OCI-LY3 (cell line): Measurements from ENCODE around the gene TBX4.

Experiments used
- H2AFZ ChIP-seq: fragments of 200-600, 300-600 bp; shearing (Covaris generic); 2 replicates; pipeline ENCODE4 v1.6.0; 2014; ENCODE audit warnings: antibody characterized with exemption, low read depth, low read length
- H3K27ac ChIP-seq: fragments of 200-600, 300-600 bp; sonication (generic); 2 replicates; pipeline ENCODE4 v1.5.1; 2014; ENCODE audit warnings: mild to moderate bottlenecking, low read length, moderate library complexity, mixed read lengths
- H3K27me3 ChIP-seq: fragments of 200-600, 300-600 bp; sonication (generic); 2 replicates; pipeline ENCODE4 v1.6.1; 2014; ENCODE audit warnings: low read depth, low read length, mixed read lengths
- H3K36me3 ChIP-seq: fragments of 200-600, 300-600 bp; sonication (generic); replicated peaks from 2 replicates; pipeline ENCODE3; 2014; ENCODE audit warnings: low read depth, low read length, mixed read lengths
- H3K4me1 ChIP-seq: fragments of 300-600, 200-600 bp; sonication (generic); 2 replicates; pipeline ENCODE4 v1.6.1; 2014; ENCODE audit warnings: low read length, mixed read lengths
- H3K4me2 ChIP-seq: fragments of 200-600, 300-600 bp; sonication (generic); 2 replicates; pipeline ENCODE4 v1.6.1; 2014; ENCODE audit warnings: low read length, mixed read lengths
- H3K4me3 ChIP-seq: fragments of 300-600, 200-600 bp; sonication (generic); 2 replicates; pipeline ENCODE4 v1.5.1; 2014; ENCODE audit warnings: antibody characterized with exemption, mild to moderate bottlenecking, low read length, moderate library complexity
- H3K79me2 ChIP-seq: fragments of 300-600, 200-600 bp; shearing (Covaris generic); 2 replicates; pipeline ENCODE4 v1.6.1; 2014; ENCODE audit warnings: mild to moderate bottlenecking, low read length, mixed read lengths
- H3K9ac ChIP-seq: fragments of 300-600, 200-600 bp; shearing (Covaris generic); 2 replicates; pipeline ENCODE4 v1.6.0; 2014; ENCODE audit warnings: mild to moderate bottlenecking, low read length, moderate library complexity
- H3K9me3 ChIP-seq: fragments of 200-600, 300-600 bp; shearing (Covaris generic); 2 replicates; pipeline ENCODE4 v1.6.1; 2014; ENCODE audit warnings: low read length, mixed read lengths; ENCODE audit not compliant: insufficient read depth
- H4K20me1 ChIP-seq: fragments of 200-600, 300-600 bp; sonication (generic); 2 replicates; pipeline ENCODE4 v1.6.1; 2016; ENCODE audit warnings: low read length, mixed read lengths; ENCODE audit not compliant: insufficient read depth
- CTCF ChIP-seq: fragments of 200-600, 300-600 bp; sonication (generic); IDR thresholded peaks from 2 replicates; pipeline ENCODE4 v1.5.1; 2014; ENCODE audit warnings: antibody characterized with exemption, low read length, low read depth
- EZH2phosphoT487 ChIP-seq: fragments of 200-600 bp; shearing (Covaris generic); IDR thresholded peaks from 2 replicates; pipeline ENCODE4 v1.6.1; 2018; ENCODE audit warnings: antibody characterized with exemption, mixed run types, low read depth

TBX4 gene

DNA sequence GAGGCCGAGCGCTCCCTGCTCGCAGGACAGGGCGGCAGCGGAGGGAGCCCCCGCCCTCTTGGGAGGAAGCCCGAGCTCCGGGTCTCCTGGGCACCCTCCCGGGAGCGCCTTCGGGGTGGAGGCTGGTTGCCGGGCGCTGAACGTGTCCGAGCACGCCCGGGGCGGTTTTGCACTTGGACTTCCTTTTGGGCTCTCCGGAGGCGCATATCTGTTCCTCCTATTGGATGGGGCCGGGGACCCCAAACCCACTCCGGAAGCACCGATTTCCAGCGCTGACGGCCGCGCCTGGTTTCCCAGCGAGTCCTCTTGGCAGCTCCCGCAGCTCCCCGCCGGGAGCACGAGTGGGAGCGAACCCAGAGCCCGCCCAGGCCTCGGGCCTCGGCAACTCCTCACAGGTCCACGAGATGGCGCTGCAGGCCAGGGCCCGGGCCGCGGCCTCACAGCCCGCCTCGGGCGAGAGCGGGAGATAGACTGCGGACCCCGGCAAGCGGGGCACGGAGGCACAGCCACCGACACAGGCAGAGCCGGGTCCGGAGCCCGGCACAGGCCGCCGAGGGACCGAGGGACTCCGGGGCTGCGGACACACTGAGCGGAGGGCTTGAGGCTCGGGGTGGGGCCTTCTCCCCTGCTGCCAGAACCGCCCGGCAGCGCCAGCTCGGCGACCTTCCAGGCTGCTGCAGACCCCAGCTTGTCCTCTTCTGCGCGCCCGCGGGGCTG lies 39.9 kb upstream of the TBX4 start:
- H3K4me3 ChIP-seq: peak overlapping the region; percentile 72
- peaks cover 6% of the 10 kb centered on the region; the same call in 1 of the 2 replicates for H3K27me3 ChIP-seq
- peak overlapping the region; percentile 64 for H3K4me2 ChIP-seq
- H3K79me2 ChIP-seq: no peaks in the 10 kb centered on the region
- no peak overlapping the region for H3K27ac ChIP-seq
- H3K9ac ChIP-seq: peak overlapping the region; percentile 46
- no peak for TF ChIP-seq EZH2phosphoT487
- peak; percentile 53 for TF ChIP-seq CTCF
- H3K4me1 ChIP-seq: no peaks in the 10 kb centered on the region
- no peaks in the 10 kb centered on the region for H4K20me1 ChIP-seq
- H2AFZ ChIP-seq: peak overlapping the region; percentile 73; the same call in 1 of the 2 replicates
- no peaks in the 10 kb centered on the region for H3K36me3 ChIP-seq
- no peaks in the 10 kb centered on the region for H3K9me3 ChIP-seq

DNA sequence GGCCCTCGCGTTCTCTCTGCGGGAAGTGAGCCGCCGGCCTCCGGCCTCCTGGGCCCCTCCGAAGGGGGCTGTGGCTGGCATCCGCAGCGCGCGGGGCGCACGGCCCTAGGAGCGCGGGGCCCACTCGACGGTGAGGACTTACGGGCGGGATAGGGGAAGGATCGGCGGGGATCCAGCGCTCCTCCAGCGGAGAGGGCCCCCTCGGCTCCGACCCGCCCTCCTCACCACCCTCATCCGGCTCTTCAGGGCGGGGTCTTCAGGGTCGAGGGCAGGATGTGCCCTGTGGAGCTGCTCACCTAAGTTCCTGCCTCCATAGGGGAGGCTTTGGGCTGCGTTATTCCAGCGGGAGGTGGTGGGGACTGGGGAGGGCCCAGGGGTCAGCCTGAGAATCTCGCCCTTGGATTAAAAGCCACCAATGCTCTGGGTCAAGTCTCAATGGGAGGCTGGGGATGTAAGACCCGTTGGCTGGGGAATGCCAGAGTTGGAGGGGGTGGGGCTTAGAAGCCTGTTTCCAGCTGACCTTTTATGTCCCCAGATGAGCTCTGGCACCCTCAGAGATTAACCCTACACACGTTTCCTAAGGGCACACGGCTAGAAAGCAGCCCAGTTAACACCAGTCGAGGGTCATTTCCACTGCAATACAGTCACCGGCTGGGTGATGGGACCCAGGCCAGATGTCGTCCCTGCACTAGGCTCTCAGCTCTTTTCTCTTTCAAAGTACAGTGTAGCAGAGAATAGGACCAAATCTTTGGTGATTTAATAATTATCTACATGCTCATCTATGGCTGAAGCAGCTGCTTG lies 39.2 kb upstream of the TBX4 start:
- Histone ChIP-seq H3K79me2 (no peaks in the 10 kb centered on the region), H3K36me3 (no peaks in the 10 kb centered on the region), H3K27me3 (peaks cover 6% of the 10 kb centered on the region; the same call in 1 of the 2 replicates), H4K20me1 (no peaks in the 10 kb centered on the region), H3K9me3 (no peaks in the 10 kb centered on the region), H3K4me1 (no peaks in the 10 kb centered on the region), H3K4me3 (peak overlapping the region; percentile 72; the same call in 1 of the 2 replicates), H3K4me2 (peak overlapping the region; percentile 64), H2AFZ (no peak overlapping the region), H3K9ac (no peak overlapping the region), H3K27ac (no peak overlapping the region)
- TF ChIP-seq EZH2phosphoT487 (no peak), CTCF (no peak)

- H3K4me3 ChIP-seq: no peak overlapping the region
- no peak overlapping the region for H3K9ac ChIP-seq
- no peaks in the 10 kb centered on the region for H3K9me3 ChIP-seq
- H4K20me1 ChIP-seq: no peaks in the 10 kb centered on the region
- TF ChIP-seq CTCF (no peak), EZH2phosphoT487 (no peak)
- no peaks in the 10 kb centered on the region for H3K79me2 ChIP-seq
- H3K27me3 ChIP-seq: peaks cover 6% of the 10 kb centered on the region; the same call in 1 of the 2 replicates
- no peak overlapping the region for H2AFZ ChIP-seq
- no peaks in the 10 kb centered on the region for H3K4me1 ChIP-seq
- no peak overlapping the region for H3K4me2 ChIP-seq
- H3K27ac ChIP-seq: no peak overlapping the region
- H3K36me3 ChIP-seq: no peaks in the 10 kb centered on the region
Observed at GRCh38 chr17:61413661-61414126, 38.5 kb upstream of the TBX4 start.
